OCI-LY3 (cell line): ENCODE results near the gene FAR1.

Experiments used
- CTCF ChIP-seq: fragments of 200-600, 300-600 bp; sonication (generic); IDR thresholded peaks from 2 replicates; pipeline ENCODE4 v1.5.1; 2014; ENCODE audit warnings: antibody characterized with exemption, low read length, low read depth
- EZH2phosphoT487 ChIP-seq: fragments of 200-600 bp; shearing (Covaris generic); IDR thresholded peaks from 2 replicates; pipeline ENCODE4 v1.6.1; 2018; ENCODE audit warnings: antibody characterized with exemption, mixed run types, low read depth

DNA sequence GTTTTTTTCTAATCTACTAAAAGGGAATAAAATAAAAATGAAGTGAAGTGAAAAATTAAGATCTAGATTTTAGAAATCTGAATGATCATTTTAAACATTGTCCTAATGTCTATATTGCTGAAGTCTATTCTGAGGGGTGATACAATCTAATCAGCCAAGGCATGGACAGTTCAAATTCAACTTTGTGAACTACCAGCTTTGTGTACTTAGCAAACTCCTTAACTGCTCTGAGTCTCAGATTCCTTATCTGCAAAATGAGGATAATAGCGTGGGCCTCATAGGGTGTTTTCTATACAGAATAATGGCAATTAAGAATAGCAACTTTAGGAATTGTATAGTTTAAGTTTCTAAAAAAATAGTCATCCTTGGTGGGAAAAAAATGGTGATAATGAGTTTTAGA, 31.4 kb downstream of the FAR1 start:
- no peak for TF ChIP-seq CTCF
- no peak for TF ChIP-seq EZH2phosphoT487
